Measurements from ENCODE around the gene ZNF43.
"Not testable (repeated sequence)": the region's sequence is repeated elsewhere in the genome, so short reads cannot be mapped to it uniquely, and the experiment has no call there.

Gene ZNF43

GRCh38 chr19:21789466-21790085 is 46.4 kb downstream of the ZNF43 start:
- no peak for DNase-seq

GRCh38 chr19:21786936-21787335 is 49.0 kb downstream of the ZNF43 start:
- DNase-seq = no peak

- DNase-seq = not testable (repeated sequence)
Observed at GRCh38 chr19:21775792-21776191, 60.2 kb downstream of the ZNF43 start.

- DNase-seq = peak; percentile 80
Observed at GRCh38 chr19:21767065-21767800, 68.7 kb downstream of the ZNF43 start, which contains the start of gene ZNF100. ZNF100 (minus strand) TSS chr19:21767579; CDS start chr19:21767429, 150 bp downstream.

- not testable (repeated sequence) for DNase-seq
Observed at GRCh38 chr19:21766705-21767064, 69.3 kb downstream of the ZNF43 start.

- DNase-seq = no peak
Observed at GRCh38 chr19:21765151-21765550, 70.8 kb downstream of the ZNF43 start.

GRCh38 chr19:21761547-21761946 is 74.4 kb downstream of the ZNF43 start:
- not testable (repeated sequence) for DNase-seq

- no peak for DNase-seq
Observed at GRCh38 chr19:21758296-21758695, 77.7 kb downstream of the ZNF43 start.

- DNase-seq = not testable (repeated sequence)
Observed at GRCh38 chr19:21755555-21755954, 80.4 kb downstream of the ZNF43 start.

Data from central memory CD4-positive, alpha-beta T cell (primary cell).